Erythroblast (primary cell): ENCODE data around the gene SLC9C2.

Experiments used
- GATA1 ChIP-seq: IDR thresholded peaks from 2 replicates; pipeline ENCODE4 v1.6.1; 2011; ENCODE audit warnings: low read depth, mild to moderate bottlenecking, control low read depth, low read length, moderate library complexity
- POLR2A ChIP-seq: IDR thresholded peaks from 2 replicates; pipeline ENCODE4 v1.6.1; 2011; ENCODE audit warnings: mild to moderate bottlenecking, low read length

DNA sequence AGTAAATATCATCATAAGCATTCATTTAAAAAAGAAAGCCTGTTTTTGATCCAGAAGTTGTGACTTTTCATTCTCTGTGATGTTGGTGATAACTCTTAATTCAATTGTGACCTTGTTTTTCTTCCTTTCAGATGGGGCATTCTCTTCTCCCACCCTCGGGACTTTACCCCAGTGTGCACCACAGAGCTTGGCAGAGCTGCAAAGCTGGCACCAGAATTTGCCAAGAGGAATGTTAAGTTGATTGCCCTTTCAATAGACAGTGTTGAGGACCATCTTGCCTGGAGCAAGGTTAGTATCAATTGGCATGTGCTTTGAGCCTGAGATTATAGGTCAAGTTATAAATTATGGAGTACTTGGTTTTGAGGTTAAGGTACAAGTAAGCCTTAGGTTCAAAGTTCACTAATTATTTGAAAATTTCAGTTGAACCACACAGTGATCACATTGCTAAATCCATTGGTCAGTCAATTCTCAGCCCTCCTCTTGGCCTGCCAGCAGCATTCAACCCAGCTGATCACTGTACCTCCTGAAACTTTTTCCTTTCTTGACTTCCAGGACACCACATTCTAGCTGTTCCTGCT, 121.6 kb downstream of the SLC9C2 start:
- TF ChIP-seq POLR2A (no peak), GATA1 (no peak)
